GM19238 (cell line): ENCODE results near the gene SLCO2B1.

ENCODE experiments used
- DNase-seq: peaks from one replicate; pipeline ENCODE4 v3.0.0; 2011; ENCODE audit warnings: low spot score; ENCODE audit not compliant: insufficient read length

SLCO2B1 gene

GRCh38 chr11:75144716-75145014, 6.2 kb upstream of the SLCO2B1 start:
- no peak for DNase-seq

GRCh38 chr11:75145196-75145971, 5.5 kb upstream of the SLCO2B1 start:
- no peak for DNase-seq

GRCh38 chr11:75145972-75146519, 4.9 kb upstream of the SLCO2B1 start:
- DNase-seq: no peak

GRCh38 chr11:75146711-75147110, 4.2 kb upstream of the SLCO2B1 start:
- no peak for DNase-seq

GRCh38 chr11:75147191-75147874, 3.6 kb upstream of the SLCO2B1 start:
- DNase-seq: no peak

GRCh38 chr11:75147875-75148263, 3.0 kb upstream of the SLCO2B1 start:
- no peak for DNase-seq

- DNase-seq: no peak
These were observed 2.4 kb upstream of the SLCO2B1 start for GRCh38 chr11:75148436-75148983.

GRCh38 chr11:75149766-75150465, 991 bp upstream of the SLCO2B1 start:
- no peak for DNase-seq

GRCh38 chr11:75151346-75152047, 590 bp downstream of the SLCO2B1 start:
- DNase-seq: no peak

- DNase-seq: no peak
These were observed 1.2 kb downstream of the SLCO2B1 start for GRCh38 chr11:75152090-75152489.

- DNase-seq: no peak
These were observed 1.9 kb downstream of the SLCO2B1 start for GRCh38 chr11:75152651-75153427.

GRCh38 chr11:75154646-75155569, 4.0 kb downstream of the SLCO2B1 start:
- DNase-seq: no peak

GRCh38 chr11:75155570-75156422, 4.9 kb downstream of the SLCO2B1 start:
- no peak for DNase-seq

- DNase-seq: no peak
These were observed 7.3 kb downstream of the SLCO2B1 start for GRCh38 chr11:75158241-75158640.

GRCh38 chr11:75158696-75159150, 7.8 kb downstream of the SLCO2B1 start:
- DNase-seq: no peak

- no peak for DNase-seq
These were observed 8.4 kb downstream of the SLCO2B1 start for GRCh38 chr11:75159151-75159953.

- no peak for DNase-seq
These were observed 9.4 kb downstream of the SLCO2B1 start for GRCh38 chr11:75160220-75160757.
